ENCODE data around the gene TLR10.

GRCh38 chr4:38740303-38740702 is 42.5 kb downstream of the TLR10 start:
- TF ChIP-seq EZH2 (IDR thresholded peaks at IDR 0.05; ENCODE audit: insufficient read depth, poor library complexity, severe bottlenecking) = no peak
- TF ChIP-seq EZH2phosphoT487 (IDR thresholded peaks at IDR 0.05; ENCODE audit: insufficient read depth, low read depth) = no peak

Data from GM23248 (cell line).